HPDE6-E6E7 (cell line): Measurements from ENCODE around the gene KCTD17.
"Not testable (repeated sequence)": the region's sequence is repeated elsewhere in the genome, so short reads cannot be mapped to it uniquely, and the experiment has no call there.

Experiments
- DNase-seq: peaks from one replicate; pipeline ENCODE4 v3.0.0; 2011; ENCODE audit warnings: missing footprints; ENCODE audit errors: extremely low spot score

KCTD17 gene

DNA sequence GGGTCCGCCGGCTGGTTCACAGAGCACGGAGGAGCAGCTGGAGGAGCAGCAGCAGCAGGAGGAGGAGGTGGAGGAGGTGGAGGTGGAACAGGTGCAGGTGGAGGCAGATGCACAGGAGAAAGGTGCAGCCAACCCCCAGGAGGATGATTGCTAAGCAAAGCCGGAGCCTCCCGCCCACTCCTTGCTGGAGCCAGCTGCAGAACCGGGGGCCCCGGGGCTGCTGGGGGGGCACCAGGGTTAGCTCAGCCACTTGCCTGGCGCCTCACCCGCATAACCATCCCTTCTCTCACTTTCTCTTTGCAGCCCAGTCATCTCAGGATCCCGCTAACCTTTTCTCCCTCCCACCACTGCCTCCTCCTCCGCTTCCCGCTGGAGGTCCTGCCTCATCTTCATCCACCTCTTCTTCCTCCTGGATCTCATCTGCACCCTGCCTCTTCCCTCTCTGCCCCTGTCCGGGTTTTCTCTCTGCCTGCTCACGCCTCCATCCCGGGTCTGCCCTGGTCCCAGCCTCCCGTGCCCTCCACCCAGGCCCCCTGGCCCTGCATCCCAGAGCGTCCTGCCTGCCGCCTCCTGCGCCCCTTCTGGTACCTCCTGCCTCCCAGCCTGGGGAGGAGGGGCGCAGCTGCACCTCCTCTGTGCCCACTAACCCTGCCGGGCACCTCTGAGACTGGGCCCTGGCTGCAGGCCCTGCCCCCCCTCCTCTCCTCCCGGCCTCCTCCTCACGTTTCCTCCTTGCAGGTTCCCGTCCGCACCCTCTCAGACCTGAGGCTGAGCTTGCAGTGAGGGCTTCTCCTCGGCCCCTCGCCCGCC, 9.5 kb downstream of the KCTD17 start:
- DNase-seq: no peak

DNA sequence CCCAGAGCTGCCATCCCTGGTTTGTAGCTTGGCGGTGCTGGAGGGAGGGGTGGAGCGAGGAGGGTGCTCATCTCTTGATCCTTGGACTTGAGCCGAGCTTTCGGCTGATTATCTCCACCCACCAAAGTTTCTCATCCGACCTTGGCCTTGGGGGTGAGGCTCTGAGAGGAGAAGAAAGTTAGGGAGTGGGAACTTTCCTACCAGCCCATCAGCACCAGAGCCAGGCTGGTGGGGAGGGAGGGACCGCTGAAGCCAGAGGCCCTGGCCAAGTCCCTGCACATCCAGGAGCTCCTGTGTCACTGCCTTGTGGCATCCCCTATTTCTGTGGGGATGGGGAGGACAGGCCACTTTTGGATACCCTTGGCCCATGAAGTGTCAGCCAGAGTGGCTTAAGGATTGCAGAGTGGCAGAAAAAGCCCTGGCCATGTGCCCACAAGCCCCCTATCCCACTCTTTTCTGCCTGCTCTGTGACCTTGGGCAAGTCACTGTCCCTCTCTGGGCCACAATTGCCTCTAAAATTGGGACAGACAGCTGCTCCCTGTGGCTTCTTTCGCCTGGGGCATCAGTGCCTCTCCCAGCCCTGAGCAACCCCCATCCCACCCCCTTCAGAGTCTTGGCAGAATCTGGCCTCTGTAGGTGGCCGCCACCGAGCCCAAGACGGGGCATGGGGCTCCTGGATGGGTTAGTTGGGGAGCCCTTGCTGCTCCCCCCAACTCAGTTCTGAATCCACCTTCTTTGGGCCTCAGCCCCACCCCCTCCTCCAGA, 10.3 kb downstream of the KCTD17 start:
- no peak for DNase-seq

DNA sequence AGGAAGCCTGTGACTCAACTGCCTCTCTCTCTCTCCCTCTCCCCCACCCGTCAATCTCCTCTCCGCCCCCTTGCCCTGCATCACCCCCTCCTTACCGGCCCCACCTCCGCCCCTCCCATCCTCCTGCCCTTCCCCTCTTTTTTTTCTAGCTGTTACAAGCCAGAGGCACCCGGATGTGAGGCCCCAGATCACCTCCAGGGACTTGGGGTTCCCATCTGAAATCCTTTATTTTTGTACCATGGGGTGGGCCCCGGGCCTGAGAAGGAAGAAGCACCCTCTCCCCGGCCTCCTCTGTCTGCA, 10.8 kb downstream of the KCTD17 start:
- DNase-seq: no peak

DNA sequence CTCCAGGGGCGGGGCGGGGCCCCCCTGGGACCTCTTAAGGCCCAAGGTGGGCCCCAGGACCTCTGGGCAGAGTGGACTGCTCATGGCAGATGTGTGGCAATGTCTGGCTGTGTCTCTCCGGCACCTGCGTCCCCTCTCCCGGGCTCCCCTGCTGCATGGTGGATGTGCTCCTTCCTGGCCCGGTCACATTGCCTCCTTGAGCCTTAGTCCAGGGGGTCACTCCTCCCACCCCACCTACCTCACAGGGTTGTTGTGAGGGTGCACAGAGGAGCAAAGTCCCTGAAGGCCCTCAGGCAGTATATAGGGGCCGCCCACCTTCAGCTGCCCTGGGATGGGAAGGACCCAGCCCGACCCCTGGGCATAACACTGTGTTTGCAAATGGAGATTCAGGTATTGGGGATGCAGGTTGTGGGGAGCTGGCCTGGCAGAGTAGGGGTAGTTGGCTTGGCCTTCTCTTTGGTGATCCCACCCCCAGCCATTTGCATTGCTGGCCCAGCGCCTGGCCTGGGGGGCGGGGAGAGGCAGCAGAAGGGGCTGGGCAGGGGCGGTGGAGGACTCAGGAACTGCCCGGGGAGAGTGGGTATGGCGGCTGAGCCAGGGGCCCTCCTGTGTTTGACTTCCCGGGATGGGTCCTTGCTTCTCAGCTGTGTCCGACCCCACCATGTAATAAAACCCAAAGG, 11.3 kb downstream of the KCTD17 start:
- no peak for DNase-seq

DNA sequence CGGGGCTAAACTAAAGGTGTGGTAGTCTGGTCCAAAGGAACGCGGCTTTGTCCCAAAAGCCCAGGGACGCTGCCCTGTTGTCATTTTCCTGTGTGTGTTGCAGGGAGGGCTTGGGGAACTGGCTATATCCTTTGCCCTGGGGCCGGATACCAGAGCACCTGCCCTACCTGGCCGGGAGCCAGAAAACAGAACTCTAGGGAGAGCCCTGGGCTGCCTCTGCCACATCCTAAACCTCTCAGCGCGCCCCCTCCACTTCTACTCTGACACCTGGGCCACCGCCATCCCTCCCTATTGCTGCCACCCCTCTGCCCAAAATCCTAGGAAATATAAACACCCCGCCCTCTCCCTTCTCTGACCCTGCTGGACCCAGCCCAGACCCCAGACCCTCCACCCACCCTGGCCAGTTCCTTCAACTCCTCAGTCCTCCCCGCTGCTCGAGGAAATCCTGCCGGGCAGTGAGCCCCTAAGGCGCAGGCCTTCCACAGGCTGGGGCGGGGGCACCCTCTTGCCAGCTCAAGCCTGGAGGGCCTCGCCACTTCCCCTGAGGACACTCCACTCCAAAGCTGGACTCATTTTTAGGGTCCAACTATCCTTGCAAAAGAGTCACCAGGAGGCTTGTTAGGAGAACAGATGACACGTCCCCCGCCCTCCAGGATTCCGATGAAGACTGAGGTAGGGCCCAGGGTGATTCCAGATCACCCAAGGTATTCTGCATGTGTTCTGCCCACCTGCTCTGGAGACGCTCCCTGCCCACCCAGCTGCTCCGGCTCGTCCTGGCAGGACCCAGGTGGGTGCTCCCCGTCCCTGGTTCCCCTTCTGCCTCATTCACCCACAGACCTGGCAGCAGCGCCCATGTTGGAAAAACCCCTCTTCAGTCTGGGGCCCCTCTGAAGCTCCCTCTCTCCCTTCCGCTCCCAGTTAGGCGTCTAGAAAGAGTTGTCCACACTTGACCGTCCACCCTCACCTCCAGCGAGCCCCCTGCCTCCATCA, 12.2 kb downstream of the KCTD17 start:
- no peak for DNase-seq

DNA sequence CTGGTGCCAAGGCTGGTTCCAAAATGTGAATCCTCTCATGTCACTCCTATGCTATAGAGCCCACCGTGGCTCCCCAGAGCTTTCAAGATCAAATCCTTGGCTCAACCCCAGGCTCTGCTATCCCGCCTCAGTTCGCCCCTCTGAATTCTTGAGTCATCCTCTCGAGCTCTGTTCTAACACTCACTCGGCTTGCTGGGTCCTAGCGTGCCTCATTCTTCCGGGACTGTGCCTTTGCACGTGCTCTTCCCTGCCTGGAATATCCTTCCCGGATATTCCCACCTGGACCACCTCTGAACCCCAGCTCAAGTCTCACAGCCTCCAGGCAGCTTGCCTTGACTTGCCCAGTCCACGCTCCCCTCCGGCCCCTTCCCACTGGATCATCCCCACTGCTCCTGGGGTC, 13.0 kb downstream of the KCTD17 start:
- no peak for DNase-seq

DNA sequence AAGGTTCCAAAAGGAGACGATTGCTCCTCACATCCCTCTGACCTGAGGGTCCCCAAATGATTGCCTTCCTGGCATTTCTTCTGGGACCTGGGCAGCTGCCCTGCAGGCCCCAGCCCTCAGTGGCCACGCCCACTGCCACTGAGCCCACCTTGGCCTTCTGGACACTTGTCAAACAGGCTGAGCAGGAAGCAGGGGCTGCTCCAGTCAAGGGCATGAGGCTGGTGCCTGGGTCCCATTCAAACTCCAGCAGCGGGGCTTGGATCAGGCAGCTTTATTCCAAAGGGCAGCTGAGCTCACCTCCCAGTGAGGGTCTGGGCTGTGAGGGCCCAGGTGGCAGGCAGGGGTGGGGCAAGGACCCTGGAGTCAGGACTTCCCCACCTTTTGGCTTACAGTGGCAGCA, 13.6 kb downstream of the KCTD17 start:
- DNase-seq: no peak

DNA sequence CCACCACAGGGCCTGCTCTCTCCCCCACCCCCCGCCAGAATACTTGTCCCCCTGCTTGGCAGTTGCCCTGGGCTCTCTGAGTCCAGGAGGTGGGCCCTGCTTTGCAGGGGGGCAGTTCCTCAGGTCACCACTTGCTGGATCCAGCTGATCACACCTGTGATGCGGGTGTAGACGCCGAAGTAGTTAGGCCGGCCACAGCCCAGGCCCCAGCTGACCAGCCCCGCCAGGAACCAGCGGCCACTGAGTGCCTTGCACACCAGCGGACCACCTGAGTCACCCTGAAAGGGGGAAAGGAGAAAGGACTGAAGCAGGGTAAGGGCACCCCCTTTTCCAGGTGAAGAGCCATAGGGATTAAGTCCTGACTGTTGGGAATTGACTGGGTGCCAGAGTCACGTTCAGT, 14.4 kb downstream of the KCTD17 start:
- no peak for DNase-seq

DNA sequence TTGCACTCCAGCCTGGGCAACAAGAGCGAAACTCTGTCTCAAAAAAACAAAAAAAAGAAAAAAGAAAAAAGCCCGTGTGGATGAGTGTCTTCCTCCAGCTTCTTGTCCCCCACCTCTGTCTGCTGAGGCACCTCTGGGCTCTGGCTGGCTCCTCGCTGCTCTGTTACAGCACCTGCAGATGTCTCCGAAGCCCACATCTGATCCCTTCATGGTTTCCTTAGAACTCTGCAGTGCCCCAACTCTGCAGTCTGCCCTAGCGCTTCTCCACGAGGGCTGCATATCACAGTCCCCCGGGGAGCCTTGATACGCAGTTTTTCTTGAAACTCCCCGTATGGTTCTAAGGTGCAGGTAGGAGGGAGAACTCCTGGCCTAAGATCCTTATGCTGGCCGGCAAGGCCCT, 15.9 kb downstream of the KCTD17 start:
- no peak for DNase-seq

DNA sequence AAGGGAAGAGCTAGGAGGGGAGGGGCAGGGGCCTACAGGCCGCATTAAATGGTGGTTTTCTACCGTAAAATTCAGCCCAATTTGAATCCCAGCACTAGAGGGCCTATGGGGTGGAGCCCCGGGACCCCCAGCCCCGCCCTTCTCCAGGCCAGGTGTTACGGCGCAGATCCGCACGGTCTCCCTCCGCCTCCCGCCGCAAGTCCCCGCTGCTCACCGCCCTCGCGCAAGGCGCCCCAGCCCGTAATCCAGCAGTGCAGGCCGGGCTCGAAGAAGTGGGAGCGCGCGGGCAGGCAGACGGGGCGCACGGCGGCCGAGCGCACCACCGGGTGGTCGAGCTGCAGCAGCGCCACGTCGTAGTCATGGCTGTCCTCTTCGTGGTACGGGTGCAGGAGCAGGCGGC, 17.3 kb downstream of the KCTD17 start:
- no peak for DNase-seq

DNA sequence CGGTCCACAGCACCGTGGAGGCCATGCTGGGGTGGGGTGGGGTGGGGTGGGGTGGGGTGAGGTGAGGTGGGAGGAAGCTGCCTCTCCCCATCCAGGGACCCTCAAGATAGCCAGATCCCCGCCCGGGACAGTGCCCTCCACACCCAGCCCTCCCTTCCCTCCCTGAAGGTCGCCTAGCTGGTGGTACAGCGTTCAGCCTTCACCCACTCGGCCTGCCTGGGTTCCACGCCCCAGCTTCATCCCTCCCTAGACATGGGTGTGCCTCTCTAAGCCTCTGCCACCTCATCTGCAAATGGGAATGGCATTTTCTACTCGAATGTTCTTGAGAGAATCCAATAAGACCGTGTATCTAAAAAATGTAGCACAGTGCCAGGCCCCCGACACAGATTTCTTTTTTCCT, 17.8 kb downstream of the KCTD17 start:
- no peak for DNase-seq

DNA sequence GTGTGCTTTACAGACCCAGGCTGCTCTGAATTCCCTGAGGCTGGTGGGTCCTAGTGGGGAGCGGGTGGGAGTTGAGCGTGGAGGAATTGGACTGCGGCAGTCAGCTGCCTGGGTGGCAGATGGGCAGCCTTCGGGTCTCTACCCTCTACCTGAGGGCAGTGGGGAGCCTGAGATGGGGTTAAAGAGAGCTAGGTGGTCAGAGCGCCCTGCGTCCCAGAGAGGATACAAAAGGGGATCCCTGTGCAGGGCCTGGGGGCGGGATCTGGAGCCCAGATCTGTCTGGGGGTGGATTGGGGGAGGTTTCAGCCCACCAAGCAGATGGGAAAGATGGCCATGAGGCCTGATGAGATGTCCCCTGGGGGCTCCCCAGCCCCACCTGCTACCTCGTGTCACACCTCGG, 18.2 kb downstream of the KCTD17 start:
- no peak for DNase-seq

DNA sequence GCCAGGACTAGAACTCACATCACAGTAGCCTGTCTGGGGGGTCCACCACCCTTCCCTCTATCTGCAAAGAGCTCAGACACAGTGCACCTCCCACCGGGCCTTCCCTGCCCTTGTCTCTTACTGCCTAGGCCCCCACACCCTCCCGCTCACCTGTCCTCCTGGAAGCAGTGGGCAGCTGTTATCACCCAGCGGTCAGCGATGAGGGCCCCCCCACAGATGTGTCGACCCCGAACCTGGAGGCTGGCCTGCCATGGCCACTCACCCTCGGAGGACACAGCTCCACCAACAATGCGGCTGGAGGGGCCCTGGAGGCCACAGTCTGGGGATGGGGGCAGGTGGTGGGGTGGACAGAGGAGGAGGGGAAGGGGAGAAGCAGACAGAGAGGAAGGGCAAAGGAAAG, 18.8 kb downstream of the KCTD17 start:
- DNase-seq: no peak

DNA sequence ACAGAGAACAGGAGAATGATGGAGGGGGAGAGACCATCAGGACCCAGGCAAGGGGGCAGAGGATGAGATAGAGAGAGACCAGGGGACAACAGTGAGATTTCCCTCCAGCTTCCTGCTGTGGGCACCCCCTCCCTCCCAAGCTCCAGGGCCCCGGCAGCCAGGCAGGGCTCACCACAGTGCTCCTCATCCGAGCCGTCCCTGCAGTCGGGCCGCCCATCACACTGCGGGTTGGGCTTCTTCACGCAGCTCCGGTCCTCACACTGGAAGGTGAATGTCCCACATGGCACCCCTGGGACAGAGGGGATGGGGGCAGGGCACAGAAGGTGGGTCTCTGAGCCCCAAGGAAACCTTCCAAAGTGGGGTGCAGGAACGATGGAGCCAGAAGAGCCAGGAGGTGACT, 19.2 kb downstream of the KCTD17 start:
- no peak for DNase-seq

DNA sequence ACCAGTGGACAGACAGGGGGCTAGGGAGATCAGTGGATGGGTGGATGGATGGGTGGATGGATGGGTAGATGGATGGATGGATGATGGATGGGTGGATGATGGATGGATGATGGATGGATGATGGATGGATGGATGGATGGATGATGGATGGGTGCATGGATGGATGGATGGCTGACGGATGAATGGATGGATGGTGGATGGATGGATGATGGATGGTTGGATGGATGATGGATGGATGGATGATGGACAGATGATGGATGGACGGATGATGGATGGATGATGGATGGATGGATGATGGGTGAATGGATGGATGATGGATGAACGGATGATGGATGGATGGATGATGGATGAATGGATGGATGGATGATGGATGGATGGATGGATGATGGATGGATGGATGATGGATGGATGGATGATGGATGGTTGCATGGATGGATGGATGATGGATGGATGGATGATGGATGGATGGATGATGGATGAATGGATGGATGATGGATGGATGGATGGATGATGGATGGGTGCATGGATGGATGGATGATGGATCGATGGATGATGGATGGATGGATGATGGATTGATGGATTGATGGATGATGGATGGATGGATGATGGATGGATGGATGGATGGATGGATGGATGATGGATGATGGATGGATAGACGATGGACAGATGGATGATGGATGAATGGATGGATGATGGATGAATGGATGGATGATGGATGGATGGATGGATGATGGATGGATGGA, 20.5 kb downstream of the KCTD17 start:
- DNase-seq: not testable (repeated sequence)

DNA sequence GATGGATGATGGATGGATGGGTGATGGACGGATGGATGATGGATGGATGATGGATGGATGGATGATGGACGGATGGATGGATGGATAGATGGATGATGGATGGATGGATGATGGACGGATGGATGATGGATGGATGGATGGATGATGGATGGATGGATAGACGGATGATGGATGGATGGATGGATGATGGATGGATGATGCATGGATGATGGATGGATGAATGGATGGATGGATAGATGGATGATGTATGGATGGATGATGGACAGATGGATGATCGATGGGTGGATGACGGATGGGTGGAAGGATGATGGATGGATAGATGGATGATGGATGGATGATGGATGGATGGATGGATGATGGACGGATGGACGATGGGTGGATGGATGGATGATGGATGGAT, 21.1 kb downstream of the KCTD17 start:
- no peak for DNase-seq

DNA sequence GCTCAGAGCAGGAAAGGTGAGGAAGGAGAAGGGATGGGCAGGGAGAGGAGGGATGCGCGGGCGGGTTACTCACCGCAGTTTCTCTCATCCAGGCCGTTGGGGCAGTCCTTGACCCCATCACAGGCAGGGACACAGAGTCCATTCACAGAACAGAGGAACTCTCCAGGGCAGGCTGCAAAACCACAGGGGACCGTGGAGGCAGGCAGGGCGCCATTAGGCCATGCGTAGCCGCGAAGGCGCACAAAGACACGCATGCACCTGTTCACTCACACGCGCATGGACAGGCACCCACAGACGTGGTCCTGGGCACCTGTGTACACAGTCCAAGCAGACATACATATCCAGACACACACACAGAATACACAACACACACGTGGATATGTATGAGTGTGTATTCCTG, 23.0 kb downstream of the KCTD17 start:
- DNase-seq: no peak

DNA sequence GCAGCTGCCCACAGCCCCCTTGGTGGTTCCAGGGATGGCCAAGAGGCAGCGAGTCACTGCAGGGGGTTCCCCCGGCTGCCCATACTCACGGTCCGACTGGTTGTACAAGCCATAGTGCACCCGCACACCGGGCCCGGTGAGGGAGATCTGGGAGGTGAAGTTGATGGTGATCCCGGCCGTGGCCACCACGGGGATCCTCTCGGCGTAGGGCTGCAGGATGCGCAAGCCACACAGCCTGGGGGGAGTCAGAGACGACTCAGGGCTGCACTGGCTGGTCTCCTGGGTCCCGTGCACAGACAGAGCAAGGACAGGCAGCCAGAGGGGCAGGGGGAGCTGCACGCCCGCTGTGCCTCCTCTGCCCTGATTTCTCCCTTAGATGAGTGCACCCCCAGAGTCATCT, 23.5 kb downstream of the KCTD17 start:
- DNase-seq: no peak

DNA sequence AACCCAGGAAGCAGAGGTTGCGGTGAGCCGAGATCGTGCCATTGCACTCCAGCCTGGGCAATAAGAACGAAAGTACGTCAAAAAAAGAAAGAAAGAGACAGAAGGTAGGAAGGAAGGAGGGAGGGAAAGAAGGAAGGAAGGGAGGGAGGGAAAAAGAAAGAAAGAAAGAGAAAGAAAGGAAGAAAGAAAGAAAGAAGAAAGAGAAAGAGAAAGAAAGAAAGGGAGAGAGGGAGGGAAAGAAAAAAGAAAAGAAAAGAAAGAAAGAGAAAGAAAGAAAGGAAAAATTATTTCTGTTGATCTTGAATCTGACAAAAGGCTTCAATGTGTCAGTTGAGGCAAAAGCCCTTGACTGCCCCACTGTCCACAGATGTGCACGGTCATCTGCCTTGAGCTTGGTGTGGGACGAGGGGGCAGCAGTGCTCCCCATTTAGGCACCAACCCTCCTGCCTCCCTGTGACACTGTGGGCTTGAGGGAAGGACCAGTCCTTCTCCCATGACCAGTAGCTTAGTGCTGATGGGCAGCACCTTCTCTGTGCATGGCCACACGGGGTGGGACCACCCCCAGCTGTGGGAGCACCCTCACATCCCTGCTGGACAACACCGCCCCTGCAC, 24.4 kb downstream of the KCTD17 start:
- DNase-seq: no peak

DNA sequence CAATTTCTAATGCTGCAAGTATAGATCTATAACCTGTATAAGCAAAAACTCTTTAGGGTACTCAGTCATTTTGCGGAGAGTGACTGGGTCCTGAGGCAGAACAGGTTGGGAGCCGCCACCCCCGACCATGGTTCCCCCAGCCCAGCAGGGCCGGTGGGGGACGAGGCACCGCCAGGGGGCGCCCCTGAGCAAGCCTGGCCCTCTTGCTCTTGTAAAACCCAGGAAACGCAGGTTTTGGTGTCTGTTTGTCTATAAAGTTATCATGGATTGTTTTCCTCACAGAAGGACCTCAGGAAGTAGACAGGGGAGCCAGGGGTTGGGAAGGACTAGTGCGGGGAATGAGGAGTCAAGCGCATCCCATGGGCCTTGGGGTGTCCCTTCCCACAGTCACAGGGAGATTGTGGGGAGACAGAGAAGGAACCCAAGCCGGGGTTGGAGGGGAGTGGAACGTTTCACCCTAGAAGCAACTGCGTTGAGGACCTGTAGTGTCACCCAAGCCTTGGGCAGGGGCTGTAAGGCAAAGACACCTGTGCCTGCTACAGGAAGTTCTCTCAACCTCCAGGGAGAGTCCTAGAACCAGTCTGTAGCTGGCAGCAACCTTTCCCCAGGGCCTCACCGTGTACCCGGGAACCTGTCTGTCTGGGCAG, 26.4 kb downstream of the KCTD17 start:
- peak; percentile 50 for DNase-seq
